HG03565 (cell line): ENCODE data around the gene SNRNP27.
"Not testable (repeated sequence)": the region's sequence is repeated elsewhere in the genome, so short reads cannot be mapped to it uniquely, and the experiment has no call there.

Experiments
- ATAC-seq: cut with Tn5 transposase; IDR thresholded peaks from one replicate; pipeline ENCODE4 v1.9.1; 2021; ENCODE audit warnings: mild to moderate bottlenecking, moderate library complexity; ENCODE audit not compliant: unreplicated experiment

Gene SNRNP27, protein sequence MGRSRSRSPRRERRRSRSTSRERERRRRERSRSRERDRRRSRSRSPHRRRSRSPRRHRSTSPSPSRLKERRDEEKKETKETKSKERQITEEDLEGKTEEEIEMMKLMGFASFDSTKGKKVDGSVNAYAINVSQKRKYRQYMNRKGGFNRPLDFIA

DNA sequence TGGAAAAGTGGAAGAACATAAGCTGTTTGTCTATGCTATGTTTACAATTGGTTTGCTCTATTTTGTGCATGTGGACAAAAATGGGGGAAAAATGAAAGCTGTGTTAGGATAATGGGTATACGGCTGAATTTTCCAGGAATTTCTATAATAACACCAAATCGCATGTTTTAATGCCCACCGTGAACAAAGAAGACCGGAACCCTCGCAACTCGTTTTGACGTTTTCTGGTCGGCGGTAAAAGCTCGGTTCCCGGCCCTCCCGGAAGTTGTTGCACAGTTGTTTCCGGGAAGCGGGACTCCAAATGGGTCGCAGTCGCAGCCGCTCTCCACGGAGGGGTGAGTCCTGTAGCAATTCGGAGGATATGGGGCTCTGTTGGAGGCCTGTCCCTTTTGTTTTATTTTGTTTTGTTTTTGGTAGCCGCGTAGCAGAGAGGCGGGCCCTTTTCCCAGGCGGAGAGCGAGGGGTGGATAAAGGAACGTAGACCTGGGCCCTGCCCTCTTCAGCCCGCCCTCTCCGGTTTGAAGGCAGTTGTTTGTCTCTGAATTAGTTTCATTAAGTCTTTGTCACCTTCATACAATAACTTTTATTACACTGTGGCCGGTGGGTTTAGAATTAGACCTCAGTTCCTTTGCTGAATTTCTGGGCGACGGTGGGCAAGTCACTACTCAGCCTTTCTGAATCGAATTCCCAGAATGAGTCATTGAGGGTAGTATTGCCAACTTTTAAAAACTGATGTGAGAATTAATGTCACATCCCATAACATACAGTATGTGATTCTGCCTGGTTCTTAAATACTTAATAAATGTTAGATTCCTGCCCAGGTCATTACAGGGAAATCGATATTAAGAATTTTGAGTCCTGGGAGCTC is at the start of gene SNRNP27:
TSS of gene SNRNP27 (plus strand) at position 273 of the 868 bp plus-strand sequence. CDS start at position 302, 29 bp downstream.
- ATAC-seq: no peak

DNA sequence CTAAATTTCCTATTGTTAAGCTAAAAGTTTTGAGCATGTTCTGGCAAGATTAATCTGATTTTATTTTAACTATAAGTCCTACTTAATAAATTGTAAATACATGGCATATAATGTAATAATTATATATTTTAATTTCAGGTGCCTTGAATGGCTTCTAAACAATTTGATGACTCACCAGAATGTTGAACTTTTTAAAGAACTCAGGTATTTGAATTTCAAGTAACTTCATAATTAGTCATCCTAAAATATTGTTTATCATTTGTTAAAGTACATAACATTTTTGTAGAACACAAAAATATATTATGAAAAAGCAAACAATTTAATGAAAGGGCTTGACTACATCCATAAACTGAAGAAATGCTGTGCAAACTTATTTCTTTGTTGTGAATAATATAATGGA is 49.8 kb upstream of the SNRNP27 start:
- no peak for ATAC-seq

DNA sequence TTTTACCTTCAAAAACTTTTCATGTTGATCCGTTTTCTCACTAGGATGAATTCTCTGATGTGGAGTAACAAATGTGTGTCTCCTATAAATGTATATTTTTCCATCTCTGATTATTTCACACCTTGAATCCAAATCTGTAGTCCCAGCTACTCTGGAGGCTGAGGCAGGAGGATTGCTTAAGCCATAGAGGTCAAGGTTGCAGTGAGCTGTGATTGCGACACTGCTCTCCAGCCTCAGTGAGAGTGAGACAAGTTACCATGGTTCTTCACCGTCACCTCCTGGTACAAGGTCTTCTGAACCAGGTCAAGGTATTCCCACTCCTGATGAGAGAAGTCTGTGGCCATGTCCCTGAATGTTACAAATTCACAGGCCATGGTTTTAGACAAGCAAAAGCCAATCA is 49.2 kb upstream of the SNRNP27 start:
- no peak for ATAC-seq

DNA sequence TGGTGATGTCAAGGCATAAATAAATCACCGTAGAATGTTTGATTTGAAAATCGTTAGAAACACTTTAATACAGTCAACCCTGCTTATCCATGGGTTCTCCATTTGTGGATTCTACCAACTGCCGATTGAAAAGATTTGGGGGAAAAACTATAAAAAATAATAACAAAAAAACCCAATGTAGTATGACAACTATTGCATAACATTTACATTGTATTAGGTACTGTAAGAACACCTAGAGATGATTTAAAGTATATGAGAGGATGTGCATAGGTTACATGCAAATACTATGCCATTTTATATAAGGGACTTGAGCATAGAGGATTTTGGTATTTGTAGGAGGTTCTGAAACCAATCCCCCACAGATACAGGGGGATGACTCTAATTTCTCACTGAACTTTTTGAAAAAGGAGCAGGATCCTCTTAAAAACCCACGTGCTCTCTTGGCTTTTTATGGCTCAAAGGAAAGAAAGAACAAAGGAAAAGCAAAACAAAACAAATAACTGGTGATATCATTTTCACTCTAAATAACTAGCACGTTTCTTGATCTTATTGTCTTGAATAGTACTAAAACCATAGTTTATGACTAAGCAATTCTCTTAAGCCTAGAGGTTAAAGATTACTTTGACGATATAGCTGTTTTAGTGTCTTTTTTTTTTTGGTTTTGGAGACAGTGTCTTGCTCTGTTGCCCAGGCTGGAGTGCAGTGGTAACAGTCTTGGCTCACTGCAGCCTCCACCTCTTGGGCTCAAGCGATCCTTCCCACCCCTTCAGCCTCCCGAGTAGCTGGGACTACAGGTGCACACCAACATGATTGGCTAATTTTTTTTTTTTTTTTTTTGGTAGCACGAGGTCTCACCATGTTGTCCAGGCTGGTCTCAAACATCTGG is 47.3 kb upstream of the SNRNP27 start:
- ATAC-seq: no peak

DNA sequence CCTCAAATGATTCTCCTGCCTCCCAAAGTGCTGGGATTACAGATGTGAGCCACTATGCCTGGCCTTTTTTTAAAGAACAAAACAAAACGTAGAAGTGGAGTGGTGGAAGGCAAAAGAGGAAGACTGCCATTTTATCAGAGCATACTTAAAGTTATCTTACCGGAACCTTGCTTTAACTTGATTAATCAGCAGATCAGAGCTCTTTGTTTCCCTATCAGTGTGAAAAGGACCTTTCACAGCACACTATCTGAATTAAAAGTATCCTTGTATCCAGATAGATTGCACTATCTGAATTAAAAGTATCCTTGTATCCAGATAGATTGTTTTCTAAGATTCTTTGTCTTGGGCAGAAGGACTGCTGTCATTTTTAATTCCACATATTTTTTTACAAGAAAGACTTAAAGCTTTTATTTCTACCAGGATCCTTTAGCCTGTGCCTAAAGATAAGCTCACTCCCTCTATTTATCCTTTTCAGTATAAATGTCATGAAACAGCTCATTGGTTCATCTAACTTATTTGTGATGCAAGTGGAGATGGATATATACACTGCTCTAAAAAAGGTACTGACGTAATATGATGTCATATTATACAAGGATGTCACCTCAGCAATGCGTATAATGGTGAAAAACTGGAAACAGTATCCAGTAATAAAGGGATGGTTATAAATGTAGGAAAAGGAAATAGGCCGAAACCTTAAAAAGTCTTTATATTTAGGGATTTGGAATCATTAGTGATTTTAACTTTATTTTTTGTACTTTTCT is 46.5 kb upstream of the SNRNP27 start:
- ATAC-seq: no peak

DNA sequence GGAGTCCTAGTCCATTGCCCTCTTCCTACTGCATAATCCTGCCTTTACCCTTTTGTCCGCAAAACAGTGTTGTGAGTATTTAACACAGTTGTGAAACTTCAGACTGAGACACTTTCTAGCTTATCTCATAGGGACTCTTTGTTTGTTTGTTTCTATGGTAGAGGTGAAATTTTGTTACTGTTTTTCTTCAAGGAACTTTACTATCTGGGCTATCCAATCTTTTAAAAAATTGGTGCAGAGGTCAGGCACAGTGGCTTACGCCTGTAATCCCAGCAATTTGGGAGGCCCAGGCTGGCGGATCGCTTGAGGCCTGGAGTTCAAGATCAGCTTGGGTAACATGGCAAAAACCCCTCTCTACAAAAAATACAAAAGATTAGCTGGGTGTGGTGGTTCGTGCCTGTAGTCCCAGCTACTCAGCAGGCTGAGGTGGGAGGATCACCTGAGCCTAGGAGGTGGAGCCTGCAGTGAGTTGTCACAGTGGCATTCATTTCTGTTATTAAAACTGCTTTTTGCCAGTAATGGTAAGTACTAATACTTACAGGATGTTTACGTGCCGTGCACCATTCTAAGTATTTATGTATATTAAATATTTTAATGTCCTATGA is 45.5 kb upstream of the SNRNP27 start:
- ATAC-seq: no peak

DNA sequence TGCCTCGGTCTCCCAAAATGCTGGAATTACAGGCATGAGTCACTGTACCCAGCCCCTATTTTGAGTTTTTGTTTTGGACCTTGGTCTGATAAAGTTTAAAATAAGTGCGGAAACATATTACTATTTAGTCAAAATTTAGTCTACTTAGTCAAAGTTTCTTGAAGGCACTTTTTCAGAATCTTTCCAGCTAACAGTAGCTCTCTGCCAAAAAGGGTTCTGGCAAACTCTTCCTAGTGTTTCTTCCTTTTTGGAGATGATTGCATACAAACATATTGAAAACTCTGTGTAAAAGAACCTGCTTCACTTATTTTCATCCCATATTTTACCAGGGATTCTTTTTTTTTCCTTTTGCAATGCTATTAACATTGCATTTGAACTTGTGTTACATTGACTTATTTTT is 35.5 kb upstream of the SNRNP27 start:
- ATAC-seq: no peak

DNA sequence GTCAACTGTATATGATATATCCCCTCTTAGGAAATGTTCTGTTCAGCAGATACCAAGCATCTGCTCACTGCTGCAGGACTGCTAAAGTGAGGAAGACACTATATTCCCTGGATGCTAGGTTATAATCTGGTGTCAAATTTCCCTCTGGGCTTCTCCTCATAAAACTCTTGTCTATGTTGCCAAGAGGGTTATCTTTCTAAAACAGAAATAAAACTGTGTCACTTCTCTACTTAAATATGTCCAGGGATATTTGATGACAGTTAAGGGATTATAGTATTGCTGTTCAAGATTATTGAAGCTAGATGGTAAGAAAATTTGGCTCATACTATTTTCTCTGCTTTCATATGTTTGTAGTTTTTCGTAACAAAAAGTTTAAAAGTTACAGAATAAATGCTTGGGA is 30.5 kb upstream of the SNRNP27 start:
- no peak for ATAC-seq

DNA sequence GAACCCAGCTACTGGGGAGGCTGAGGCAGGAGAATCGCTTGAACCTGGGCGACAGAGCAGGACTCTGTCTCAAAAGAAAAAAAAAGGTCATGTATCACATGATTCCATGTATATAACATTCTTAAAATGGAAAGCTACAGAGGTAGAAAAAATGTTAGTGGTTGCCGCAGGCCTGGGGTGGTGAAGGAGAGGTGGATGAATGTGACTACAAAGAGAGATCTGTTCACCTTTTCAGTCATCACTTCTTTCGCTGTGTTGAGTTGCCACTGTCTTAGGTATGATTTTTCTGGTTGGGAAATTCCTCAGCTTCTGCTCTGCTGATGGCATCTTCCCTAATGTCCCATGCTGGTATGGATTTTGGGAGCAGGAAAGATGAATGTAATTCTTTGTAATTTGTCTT is 5.3 kb upstream of the SNRNP27 start:
- no peak for ATAC-seq

DNA sequence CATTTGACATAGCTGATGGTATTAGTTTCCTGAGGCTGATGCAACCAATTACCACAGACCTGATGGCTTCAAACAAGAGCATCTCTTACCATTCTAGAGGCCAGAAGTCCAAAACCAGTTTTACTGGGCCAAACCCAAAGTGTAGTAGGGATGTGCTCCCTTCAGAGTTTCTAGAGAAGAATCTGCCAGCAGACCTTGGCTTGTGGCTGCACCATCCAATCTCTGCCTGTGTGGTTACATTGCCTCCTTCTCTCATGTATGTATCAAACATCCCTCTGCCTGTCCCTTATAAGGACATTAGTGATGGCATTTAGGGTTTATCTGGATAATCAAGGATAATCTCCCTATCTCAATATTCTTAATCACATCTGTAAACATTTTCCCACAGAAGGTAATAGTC is 4.5 kb upstream of the SNRNP27 start:
- ATAC-seq: no peak

DNA sequence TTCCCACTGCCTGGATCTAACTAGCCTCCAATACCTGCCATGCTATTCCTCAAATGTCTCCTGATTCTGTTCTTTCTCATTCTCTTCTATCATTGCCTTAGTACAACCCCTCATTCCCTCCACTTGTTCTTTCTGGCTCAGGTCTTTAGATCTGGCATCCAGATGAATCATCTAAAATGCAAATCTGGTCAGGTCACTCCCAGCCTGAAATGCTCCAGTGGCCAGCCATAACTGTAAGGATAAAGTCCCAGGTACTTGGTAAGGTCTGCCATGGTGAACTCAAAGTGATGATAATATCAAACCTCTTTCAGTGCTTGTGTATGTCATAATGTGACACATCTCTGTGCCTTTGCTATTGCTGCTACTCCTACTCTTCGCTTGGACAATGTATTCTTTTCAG is 2.9 kb upstream of the SNRNP27 start:
- no peak for ATAC-seq

DNA sequence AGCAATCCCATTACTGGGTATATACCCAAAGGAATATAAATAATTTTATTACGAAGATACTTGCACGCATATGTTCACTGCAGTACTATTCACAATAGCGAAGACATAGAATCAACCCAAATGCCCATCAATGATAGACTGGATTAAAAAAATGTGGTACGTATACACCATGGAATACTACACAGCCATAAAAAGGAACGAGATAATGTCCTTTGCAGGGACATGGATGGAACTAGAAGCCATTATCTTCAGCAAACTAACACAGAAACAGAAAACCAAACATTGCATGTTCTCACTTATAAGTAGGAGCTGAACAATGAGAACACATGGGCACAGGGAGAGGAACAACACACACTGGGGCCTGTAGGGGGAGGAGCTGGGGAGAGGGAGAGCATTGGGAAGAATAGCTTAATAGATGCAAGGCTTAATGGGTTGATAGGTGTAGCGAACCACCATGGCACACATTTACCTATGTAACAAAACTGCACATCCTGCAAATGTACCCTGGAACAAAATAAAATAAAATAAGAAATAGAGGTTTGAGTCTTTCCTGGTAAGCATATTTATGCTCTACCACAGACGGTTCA is 825 bp upstream of the SNRNP27 start:
- ATAC-seq: not testable (repeated sequence)

DNA sequence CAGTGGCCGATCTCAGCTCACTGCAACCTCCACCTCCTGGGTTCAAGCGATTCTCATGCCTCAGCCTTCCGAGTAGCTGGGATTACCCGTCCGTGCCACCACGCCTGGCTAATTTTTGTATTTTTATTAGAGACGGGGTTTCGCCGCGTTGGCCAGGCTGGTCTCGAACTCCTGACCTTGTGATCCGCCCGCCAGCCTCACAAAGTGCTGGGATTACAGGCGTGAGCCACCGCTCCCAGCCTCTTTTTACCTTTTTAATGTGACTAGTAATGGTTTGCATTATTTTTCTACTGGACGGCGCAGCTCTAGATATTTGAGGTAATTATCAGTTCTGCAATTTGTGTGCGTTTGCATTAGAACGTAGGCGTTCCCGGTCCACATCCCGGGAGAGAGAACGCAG is 981 bp downstream of the SNRNP27 start:
- not testable (repeated sequence) for ATAC-seq

DNA sequence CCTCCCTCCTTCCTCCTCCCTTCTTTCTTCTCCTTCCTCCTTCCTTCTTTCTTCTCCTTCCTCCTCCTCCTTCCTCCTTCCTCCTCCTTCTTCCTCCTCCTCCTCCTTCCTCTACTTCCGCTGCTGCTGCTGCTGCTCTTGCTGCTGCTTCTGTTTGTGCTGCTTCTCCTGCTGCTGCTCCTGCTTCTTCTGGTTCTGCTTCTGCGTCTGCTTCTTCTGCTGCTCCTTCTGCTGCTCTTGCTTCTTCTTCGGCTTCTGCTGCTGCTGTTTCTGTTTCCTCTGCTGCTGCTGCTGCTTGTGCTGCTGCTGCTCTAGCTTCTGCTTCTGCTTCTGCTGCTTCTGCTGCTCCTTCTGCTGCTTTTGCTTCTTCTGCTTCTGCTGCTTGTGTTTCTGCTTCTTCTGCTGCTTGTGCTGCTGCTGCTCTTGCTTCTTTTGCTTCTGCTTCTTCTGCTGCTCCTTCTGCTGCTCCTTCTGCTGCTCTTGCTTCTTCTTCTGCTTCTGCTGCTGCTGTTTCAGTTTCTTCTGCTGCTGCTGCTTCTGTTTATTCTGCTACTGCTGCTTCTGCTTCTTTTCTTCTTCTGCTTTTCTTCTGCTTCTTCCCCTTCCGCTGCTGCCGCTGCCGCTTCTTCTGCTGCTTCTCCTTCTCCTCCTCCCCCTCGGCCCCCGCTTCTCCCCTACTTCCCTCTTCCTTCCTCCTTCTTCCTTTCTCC is 8.6 kb downstream of the SNRNP27 start:
- ATAC-seq: no peak

DNA sequence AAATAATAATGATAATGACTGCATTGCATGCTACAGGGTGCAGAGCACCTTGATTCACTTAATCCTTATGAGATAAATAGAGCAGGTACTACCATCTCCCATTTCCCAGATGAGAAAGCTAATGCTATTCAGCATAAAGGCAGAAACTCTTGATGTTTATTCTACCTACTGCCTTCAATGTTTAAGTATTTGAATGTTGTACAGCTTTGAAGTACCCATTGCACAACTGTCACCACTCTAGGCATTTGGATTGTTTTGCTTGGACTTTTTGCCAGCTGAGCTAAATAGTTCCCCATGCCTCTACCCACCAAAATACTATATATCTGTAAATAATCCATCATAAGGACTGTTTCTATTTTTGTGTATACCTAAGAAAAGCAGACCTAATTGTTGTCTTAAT is 13.5 kb downstream of the SNRNP27 start:
- ATAC-seq: no peak

DNA sequence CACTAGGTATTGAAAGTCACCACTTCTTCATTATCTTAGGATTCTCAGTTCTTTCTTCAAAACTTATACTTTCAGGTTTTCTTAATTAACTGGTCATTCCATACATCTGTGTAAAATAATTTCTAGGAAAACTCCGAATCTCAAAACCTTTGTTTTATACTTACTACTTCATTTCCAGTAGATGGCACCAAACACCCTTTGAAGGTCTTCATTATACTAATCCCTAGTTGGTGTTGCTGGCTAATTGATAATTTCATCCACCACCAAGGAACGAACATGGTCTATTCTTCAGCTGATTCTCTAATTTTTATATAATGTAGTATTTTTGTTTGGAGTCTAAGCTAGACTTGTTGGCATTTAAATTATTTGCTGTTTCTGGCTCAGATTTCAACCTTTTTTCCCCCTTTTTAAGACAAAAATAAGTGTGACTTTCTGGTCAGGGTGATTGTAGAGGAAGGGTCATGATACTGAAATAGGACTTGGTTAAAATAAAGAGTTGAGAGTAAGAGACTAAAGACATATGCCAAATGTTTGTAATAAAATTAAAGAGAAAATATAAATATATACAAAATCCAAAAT is 18.3 kb downstream of the SNRNP27 start:
- no peak for ATAC-seq

DNA sequence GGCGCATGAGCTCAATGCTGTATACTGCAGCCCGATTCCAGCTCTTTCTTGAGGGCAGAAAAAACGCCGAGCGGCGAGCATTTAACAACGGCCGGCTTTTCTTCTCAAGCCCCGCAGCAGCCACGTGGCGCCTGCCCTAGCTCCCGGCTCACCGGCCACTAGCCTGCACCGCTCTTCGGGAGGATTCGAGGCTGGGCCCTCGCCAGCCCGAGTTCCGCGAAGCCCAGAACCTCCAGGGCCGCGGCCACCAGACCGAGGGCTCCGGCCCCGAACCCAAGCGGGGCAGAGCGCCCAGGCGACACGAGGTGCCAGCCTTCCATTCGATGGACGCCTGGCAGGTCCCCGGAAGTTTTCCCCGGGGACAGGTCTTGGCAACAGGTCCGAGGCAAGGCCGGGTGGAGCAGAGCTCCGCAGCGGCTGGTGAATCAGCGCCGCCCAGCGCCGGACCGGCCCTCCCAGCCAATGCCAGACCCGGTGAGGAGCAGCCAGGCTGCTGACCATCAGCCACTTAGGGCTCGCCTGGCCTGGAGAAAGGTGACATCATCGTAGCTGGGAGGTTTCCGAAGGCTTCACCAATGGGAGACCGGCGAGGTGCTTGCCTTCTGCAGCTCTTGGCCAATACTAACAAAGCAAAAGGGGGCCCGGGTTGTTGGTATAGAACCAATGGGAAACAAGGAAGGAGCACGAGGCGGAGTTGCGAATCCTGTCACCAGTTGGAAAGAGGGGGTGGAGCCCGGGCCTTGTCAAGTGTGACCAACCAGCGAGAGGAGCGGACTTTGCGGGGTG is 20.6 kb downstream of the SNRNP27 start:
- ATAC-seq: peak; percentile 84
